Mesenchymal stem cell (in vitro differentiated cells and primary cell): ENCODE measurements around the gene EDC3.

Source experiments
- DNase-seq: peaks from one replicate; pipeline ENCODE4 v3.0.0-alpha.2; 2013
- H2AFZ ChIP-seq: one replicate; pipeline ENCODE4 v1.6.1; 2013; ENCODE audit warnings: low read depth, mild to moderate bottlenecking, control low read depth, inconsistent platforms, low read length, moderate library complexity
- H2AK5ac ChIP-seq: 2 replicates; pipeline ENCODE4 v1.6.1; 2013; ENCODE audit warnings: low read length, moderate library complexity, mild to moderate bottlenecking, inconsistent platforms; ENCODE audit not compliant: severe bottlenecking
- H2BK120ac ChIP-seq: one replicate; pipeline ENCODE4 v1.6.1; 2013; ENCODE audit warnings: low read depth, mild to moderate bottlenecking, inconsistent platforms, low read length, moderate library complexity
- H2BK12ac ChIP-seq, 2 experiments: one replicate each; pipeline ENCODE4 v1.6.1; 2013; ENCODE audit warnings: inconsistent platforms in 2 of 2, low read length in 2 of 2, mild to moderate bottlenecking in 2 of 2, moderate library complexity in 2 of 2, control low read depth in 1 of 2
- H2BK15ac ChIP-seq: one replicate; pipeline ENCODE4 v1.6.1; 2013; ENCODE audit warnings: mild to moderate bottlenecking, low read depth, inconsistent platforms; ENCODE audit not compliant: poor library complexity, severe bottlenecking
- H2BK5ac ChIP-seq: 2 replicates; pipeline ENCODE4 v1.6.1; 2013; ENCODE audit warnings: low read depth, mild to moderate bottlenecking, low read length, control low read depth, inconsistent platforms; ENCODE audit not compliant: poor library complexity, severe bottlenecking
- H3K14ac ChIP-seq, 2 experiments: one replicate each; pipeline ENCODE4 v1.6.1; 2013; ENCODE audit warnings: inconsistent platforms in 2 of 2, low read length in 2 of 2, control low read depth in 1 of 2, mild to moderate bottlenecking in 1 of 2, moderate library complexity in 1 of 2
- H3K18ac ChIP-seq, 2 experiments: one replicate each; pipeline ENCODE4 v1.6.1; 2013; ENCODE audit warnings: inconsistent platforms in 2 of 2, low read length in 2 of 2, control low read depth in 1 of 2, low read depth in 1 of 2, mild to moderate bottlenecking in 1 of 2
- H3K23ac ChIP-seq, 2 experiments: one replicate each; pipeline ENCODE4 v1.6.1; 2013; ENCODE audit warnings: inconsistent platforms in 2 of 2, low read length in 2 of 2, mild to moderate bottlenecking in 2 of 2, moderate library complexity in 2 of 2, control low read depth in 1 of 2
- H3K27ac ChIP-seq: 2 replicates; pipeline ENCODE4 v1.5.1; 2013; ENCODE audit warnings: mild to moderate bottlenecking, moderate library complexity, low read length, control low read depth, inconsistent platforms; ENCODE audit not compliant: poor library complexity, severe bottlenecking
- H3K27me3 ChIP-seq, 2 experiments: 2 replicates each; pipeline versions ENCODE4 v1.6.1 to v1.7.0; 2013; ENCODE audit warnings: low read length in 2 of 2, mild to moderate bottlenecking in 2 of 2, moderate library complexity in 2 of 2, control low read depth in 1 of 2, inconsistent platforms in 1 of 2; ENCODE audit not compliant: control insufficient read depth in 1 of 2, insufficient read depth in 1 of 2
- H3K36me3 ChIP-seq, 2 experiments: 2 replicates each; pipeline versions ENCODE4 v1.6.1 to v1.7.0; 2013; ENCODE audit warnings: low read length in 2 of 2, control low read depth in 1 of 2, inconsistent platforms in 1 of 2, low read depth in 1 of 2, mild to moderate bottlenecking in 1 of 2; ENCODE audit not compliant: insufficient read depth in 2 of 2, control insufficient read depth in 1 of 2
- H3K4ac ChIP-seq, 2 experiments: one replicate each; pipeline ENCODE4 v1.6.1; 2013; ENCODE audit warnings: inconsistent platforms in 2 of 2, low read length in 2 of 2, mild to moderate bottlenecking in 2 of 2, moderate library complexity in 2 of 2, control low read depth in 1 of 2, low read depth in 1 of 2
- H3K4me1 ChIP-seq: 2 replicates; pipeline ENCODE4 v1.6.1; 2013; ENCODE audit warnings: low read depth, low read length, control low read depth; ENCODE audit not compliant: control insufficient read depth, insufficient read depth
- H3K4me2 ChIP-seq: 2 replicates; pipeline ENCODE4 v1.6.1; 2013; ENCODE audit warnings: low read length, mild to moderate bottlenecking, inconsistent platforms; ENCODE audit not compliant: poor library complexity, severe bottlenecking
- H3K4me3 ChIP-seq, 2 experiments: 2 replicates each; pipeline versions ENCODE4 v1.5.1 to v1.7.0; 2013; ENCODE audit warnings: low read length in 2 of 2, mild to moderate bottlenecking in 2 of 2, control low read depth in 1 of 2, low read depth in 1 of 2; ENCODE audit not compliant: insufficient read depth in 1 of 2
- H3K79me1 ChIP-seq: replicated peaks from 2 replicates; pipeline ENCODE4 v1.6.1; 2013; ENCODE audit warnings: mild to moderate bottlenecking, control low read depth, low read length, inconsistent platforms; ENCODE audit not compliant: poor library complexity, severe bottlenecking
- H3K9ac ChIP-seq: 2 replicates; pipeline ENCODE4 v1.7.0; 2013; ENCODE audit warnings: mild to moderate bottlenecking, low read length, moderate library complexity
- H3K9me3 ChIP-seq: 2 replicates; pipeline ENCODE4 v1.7.0; 2013; ENCODE audit warnings: mild to moderate bottlenecking, low read length; ENCODE audit not compliant: control insufficient read depth
- H4K8ac ChIP-seq: one replicate; pipeline ENCODE4 v1.6.1; 2013; ENCODE audit warnings: inconsistent platforms, mild to moderate bottlenecking, low read length, moderate library complexity
- H4K91ac ChIP-seq: one replicate; pipeline ENCODE4 v1.6.1; 2013; ENCODE audit warnings: mild to moderate bottlenecking, low read length, inconsistent platforms
- WGBS: methylation state at CpG from one replicate; pipeline ENCODE4 v1.1.7; 2013; ENCODE audit warnings: mixed read lengths; 5-methylcytosine and 5-hydroxymethylcytosine counted together

EDC3 gene

GRCh38 chr15:74613089-74613952, 82.5 kb downstream of the EDC3 start:
- H3K14ac ChIP-seq = no peak overlapping the region
- no peak overlapping the region for H2AFZ ChIP-seq
- H3K9ac ChIP-seq = peak overlapping the region; percentile 100
- no peak overlapping the region for H3K27ac ChIP-seq
- H3K4me3 ChIP-seq = peak overlapping the region in 1 of 2 experiments; percentile 99
- DNase-seq = peak; percentile 44
- no peak overlapping the region for H3K4ac ChIP-seq
- H2BK5ac ChIP-seq = no peak overlapping the region
- H2BK12ac ChIP-seq = no peak overlapping the region
- H2BK120ac ChIP-seq = no peak overlapping the region
- H3K79me1 ChIP-seq = no peaks in the 10 kb centered on the region
- H4K8ac ChIP-seq = no peak overlapping the region
- no peak overlapping the region for H2AK5ac ChIP-seq
- no peaks in the 10 kb centered on the region for H3K9me3 ChIP-seq
- no peak overlapping the region for H3K4me2 ChIP-seq
- H3K36me3 ChIP-seq = peaks cover 0 to 3% of the 10 kb centered on the region in 2 experiments
- peak overlapping the region; percentile 16 for H4K91ac ChIP-seq
- H3K27me3 ChIP-seq = peaks cover 35 to 48% of the 10 kb centered on the region in 2 experiments
- peaks cover 13% of the 10 kb centered on the region for H3K4me1 ChIP-seq
- peak overlapping the region; percentile 1 for H2BK15ac ChIP-seq
- WGBS = 85% methylated on average over 5 of the region's 6 CpGs
- H3K18ac ChIP-seq = no peak overlapping the region
- H3K23ac ChIP-seq = no peak overlapping the region

- H3K14ac ChIP-seq = no peak overlapping the region
- H3K4me2 ChIP-seq = no peak overlapping the region
- H2BK12ac ChIP-seq = no peak overlapping the region
- no peak overlapping the region for H4K8ac ChIP-seq
- WGBS = 84% methylated on average over 2 of the region's 2 CpGs
- no peak overlapping the region for H3K23ac ChIP-seq
- H3K36me3 ChIP-seq = no peaks in the 10 kb centered on the region
- no peak overlapping the region for H2BK15ac ChIP-seq
- no peaks in the 10 kb centered on the region for H3K79me1 ChIP-seq
- no peak overlapping the region for H3K18ac ChIP-seq
- H3K27me3 ChIP-seq = peaks cover 42 to 53% of the 10 kb centered on the region in 2 experiments
- peak overlapping the region; percentile 16 for H4K91ac ChIP-seq
- H3K9me3 ChIP-seq = no peaks in the 10 kb centered on the region
- no peak overlapping the region for H2BK5ac ChIP-seq
- H2AFZ ChIP-seq = no peak overlapping the region
- H3K4ac ChIP-seq = no peak overlapping the region
- no peak overlapping the region for H2AK5ac ChIP-seq
- H3K27ac ChIP-seq = no peak overlapping the region
- H2BK120ac ChIP-seq = no peak overlapping the region
- no peak overlapping the region for H3K9ac ChIP-seq
- peaks cover 9% of the 10 kb centered on the region for H3K4me1 ChIP-seq
- H3K4me3 ChIP-seq = no peak overlapping the region
- no peak for DNase-seq
These were observed 83.1 kb downstream of the EDC3 start for GRCh38 chr15:74612677-74613076.

GRCh38 chr15:74611834-74612233, 84.0 kb downstream of the EDC3 start:
- WGBS = 96% methylated on average over 3 of the region's 6 CpGs
- H3K27ac ChIP-seq = no peak overlapping the region
- no peak for DNase-seq
- H3K27me3 ChIP-seq = peaks cover 47 to 57% of the 10 kb centered on the region in 2 experiments
- H3K4me1 ChIP-seq = peaks cover 6% of the 10 kb centered on the region
- no peaks in the 10 kb centered on the region for H3K9me3 ChIP-seq
- H4K91ac ChIP-seq = no peak overlapping the region
- no peak overlapping the region for H2AFZ ChIP-seq
- H2BK15ac ChIP-seq = no peak overlapping the region
- no peak overlapping the region for H3K9ac ChIP-seq
- H3K14ac ChIP-seq = no peak overlapping the region
- no peak overlapping the region for H2BK12ac ChIP-seq
- no peak overlapping the region for H3K18ac ChIP-seq
- no peak overlapping the region for H2BK5ac ChIP-seq
- H4K8ac ChIP-seq = no peak overlapping the region
- H3K4ac ChIP-seq = no peak overlapping the region
- no peaks in the 10 kb centered on the region for H3K79me1 ChIP-seq
- no peak overlapping the region for H2BK120ac ChIP-seq
- no peak overlapping the region for H3K4me2 ChIP-seq
- no peak overlapping the region for H2AK5ac ChIP-seq
- H3K36me3 ChIP-seq = no peaks in the 10 kb centered on the region
- H3K23ac ChIP-seq = no peak overlapping the region
- no peak overlapping the region for H3K4me3 ChIP-seq

GRCh38 chr15:74611341-74611740, 84.5 kb downstream of the EDC3 start:
- 93% methylated on average over 11 of the region's 11 CpGs for WGBS

More at GRCh38 chr15:74611341-74611740, 84.5 kb downstream of the EDC3 start:
- Histone ChIP-seq H2BK12ac (no peak overlapping the region), H4K8ac (no peak overlapping the region), H3K4ac (no peak overlapping the region), H2BK5ac (no peak overlapping the region), H3K4me1 (peaks cover 3% of the 10 kb centered on the region), H3K9ac (no peak overlapping the region), H3K27ac (no peak overlapping the region), H4K91ac (no peak overlapping the region), H3K23ac (no peak overlapping the region), H3K4me3 (no peak overlapping the region), H3K27me3 (peaks cover 49 to 57% of the 10 kb centered on the region in 2 experiments), H3K14ac (no peak overlapping the region), H3K36me3 (no peaks in the 10 kb centered on the region), H2BK120ac (no peak overlapping the region), H3K9me3 (no peaks in the 10 kb centered on the region), H2AK5ac (no peak overlapping the region), H3K18ac (no peak overlapping the region), H2BK15ac (no peak overlapping the region), H3K4me2 (no peak overlapping the region), H3K79me1 (no peaks in the 10 kb centered on the region), H2AFZ (no peak overlapping the region)
- DNase-seq = no peak
